Neural progenitor cell (in vitro differentiated cells): ENCODE results near the gene NOP10. TPM values are rescaled to one million over a fixed set of nuclear protein-coding genes. Genes with fewer than 3 reads are reported as not detected.

Experiments used
- DNase-seq: peaks from one replicate; pipeline ENCODE4 v3.0.0-alpha.2; 2016; ENCODE audit warnings: low spot score
- H2AFZ ChIP-seq: fragments of 200-600 bp; sonication (generic); replicated peaks from 2 replicates; pipeline ENCODE4 v1.6.1; 2016; ENCODE audit warnings: antibody characterized with exemption
- H3F3A ChIP-seq: fragments of 200-600 bp; sonication (generic); 2 replicates; pipeline ENCODE4 v1.6.1; 2016; ENCODE audit warnings: antibody characterized with exemption, low read depth
- H3K27ac ChIP-seq: fragments of 200-600 bp; sonication (generic); 2 replicates; pipeline ENCODE4 v1.5.1; 2016; ENCODE audit warnings: mild to moderate bottlenecking
- H3K27me3 ChIP-seq: fragments of 200-600 bp; sonication (generic); 2 replicates; pipeline ENCODE4 v1.6.1; 2016; ENCODE audit warnings: mild to moderate bottlenecking, moderate library complexity
- H3K36me3 ChIP-seq: fragments of 200-600 bp; sonication (generic); 2 replicates; pipeline ENCODE4 v1.5.1; 2016
- H3K4me1 ChIP-seq: fragments of 200-600 bp; sonication (generic); 2 replicates; pipeline ENCODE4 v1.6.1; 2016; ENCODE audit warnings: mixed run types
- H3K4me2 ChIP-seq: fragments of 200-600 bp; sonication (generic); 2 replicates; pipeline ENCODE4 v1.6.1; 2016
- H3K4me3 ChIP-seq: fragments of 200-600 bp; sonication (generic); 2 replicates; pipeline ENCODE4 v1.5.1; 2016
- H3K79me2 ChIP-seq: fragments of 200-600 bp; sonication (generic); 2 replicates; pipeline ENCODE4 v1.6.1; 2016; ENCODE audit warnings: low read depth
- H3K9ac ChIP-seq: fragments of 200-600 bp; sonication (generic); 2 replicates; pipeline ENCODE4 v1.6.1; 2016
- H3K9me3 ChIP-seq: fragments of 200-600 bp; sonication (generic); 2 replicates; pipeline ENCODE4 v1.5.1; 2016; ENCODE audit warnings: low read depth
- H4K20me1 ChIP-seq: fragments of 200-600 bp; sonication (generic); 2 replicates; pipeline ENCODE4 v1.6.1; 2016; ENCODE audit warnings: low read depth
- H3K27ac Mint-ChIP-seq: 3 replicates; pipeline ENCODE4 v1.8.0; 2021; ENCODE audit warnings: mixed read lengths
- H3K27me3 Mint-ChIP-seq: 2 replicates; pipeline ENCODE4 v1.8.0; 2022; ENCODE audit warnings: low read depth, mild to moderate bottlenecking, inconsistent platforms, moderate library complexity, mixed read lengths; ENCODE audit not compliant: insufficient read depth
- H3K36me3 Mint-ChIP-seq: 3 replicates; pipeline ENCODE4 v1.8.0; 2021; ENCODE audit warnings: mixed read lengths
- H3K4me1 Mint-ChIP-seq: 3 replicates; pipeline ENCODE4 v1.8.0; 2021; ENCODE audit warnings: mixed read lengths
- H3K4me3 Mint-ChIP-seq: 3 replicates; pipeline ENCODE4 v1.8.0; 2021; ENCODE audit warnings: mild to moderate bottlenecking, moderate library complexity, mixed read lengths
- H3K9me3 Mint-ChIP-seq: 3 replicates; pipeline ENCODE4 v1.8.0; 2020; ENCODE audit warnings: mixed read lengths
- EZH2 ChIP-seq: fragments of 200-600 bp; sonication (generic); IDR thresholded peaks from 2 replicates; pipeline ENCODE4 v1.6.1; 2017; ENCODE audit warnings: antibody characterized with exemption, mild to moderate bottlenecking, moderate library complexity
- EZH2phosphoT487 ChIP-seq: fragments of 200-600 bp; sonication (generic); IDR thresholded peaks from 2 replicates; pipeline ENCODE4 v1.6.1; 2017; ENCODE audit warnings: antibody characterized with exemption
- total RNA-seq: library from RNA; depleted of rRNA; stranded (reverse); fragments of >200 nt; gene quantifications from 2 replicates; pipeline ENCODE4 v1.2.3, GENCODE V29; 2015; ENCODE audit warnings: low replicate concordance
- TF ChIP-seq, protein P1 (sequence below): fragments of 200-600 bp; sonication (generic); IDR thresholded peaks from 2 replicates; pipeline ENCODE4 v1.5.1; 2017; ENCODE audit warnings: antibody characterized with exemption, mild to moderate bottlenecking

Gene NOP10
- total RNA-seq, 1 donor from 2014 or later = 123 TPM

DNA sequence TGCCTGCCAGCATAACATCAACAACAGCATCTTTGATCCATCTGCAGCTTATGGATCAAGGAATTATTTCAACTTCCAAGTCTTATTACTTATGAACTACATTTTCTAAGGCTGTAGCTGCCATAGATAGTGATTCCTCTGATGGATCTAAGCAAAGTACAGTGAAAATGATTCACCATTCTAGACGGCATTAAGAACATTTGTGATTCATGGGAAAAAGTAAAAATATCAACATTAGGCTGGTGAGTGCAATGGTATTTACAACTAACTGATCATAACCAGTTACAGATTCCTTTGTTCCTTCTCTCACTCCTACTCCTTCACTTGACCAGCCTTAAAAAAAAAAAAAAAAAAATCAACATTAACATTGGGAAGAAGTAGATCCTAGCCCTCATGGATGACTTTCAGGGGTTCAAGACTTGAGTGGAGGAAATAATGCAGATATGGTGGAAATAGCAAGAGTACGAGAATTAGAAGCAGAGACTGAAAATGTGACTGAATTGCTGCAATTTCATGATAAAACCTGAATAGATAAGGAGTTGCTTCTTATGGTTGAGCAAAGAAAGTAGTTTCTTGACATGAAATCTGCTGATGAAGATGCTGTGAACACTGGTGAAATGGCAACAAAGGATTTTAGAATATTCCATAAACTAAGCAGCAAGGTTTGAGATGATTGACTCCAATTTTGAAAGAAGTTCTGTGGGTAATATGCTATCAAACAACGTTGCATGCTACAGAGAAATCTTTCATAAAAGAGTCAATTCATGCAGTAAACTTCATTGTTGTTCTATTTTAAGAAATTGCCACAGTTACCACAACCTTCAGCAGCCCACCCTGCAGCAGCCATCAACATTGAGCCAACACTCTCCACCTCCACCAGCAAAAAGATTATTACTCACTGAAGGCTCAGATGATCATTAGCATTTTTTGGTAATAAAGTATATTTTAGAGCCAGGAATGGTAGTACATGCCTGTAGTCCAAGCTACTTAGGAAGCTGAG lies 28.1 kb downstream of the NOP10 start:
- DNase-seq = no peak
- H3K27me3 ChIP-seq = no peaks in the 10 kb centered on the region

DNA sequence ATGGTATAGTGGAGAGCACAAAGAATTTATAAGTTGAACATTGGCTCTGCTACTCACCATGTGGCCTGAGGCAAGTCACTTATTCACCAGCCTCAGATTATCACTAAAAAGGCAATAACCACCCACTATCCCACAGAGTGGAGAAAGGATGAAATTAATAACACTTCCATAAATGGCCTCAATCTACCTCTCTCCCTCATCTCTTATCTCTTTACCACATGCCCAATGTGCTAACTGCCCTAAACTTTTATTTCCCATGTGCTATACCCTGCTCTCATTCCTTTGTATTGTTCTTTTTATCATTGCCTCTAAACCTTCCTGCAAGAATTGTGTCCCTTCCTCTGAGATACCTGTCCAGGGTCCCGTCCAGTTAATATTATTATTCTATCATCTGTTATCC lies 31.4 kb downstream of the NOP10 start:
- H3K36me3 Mint-ChIP-seq = no peaks in the 10 kb centered on the region
- H3K27ac Mint-ChIP-seq = no peak overlapping the region
- TF ChIP-seq, protein P1, sequence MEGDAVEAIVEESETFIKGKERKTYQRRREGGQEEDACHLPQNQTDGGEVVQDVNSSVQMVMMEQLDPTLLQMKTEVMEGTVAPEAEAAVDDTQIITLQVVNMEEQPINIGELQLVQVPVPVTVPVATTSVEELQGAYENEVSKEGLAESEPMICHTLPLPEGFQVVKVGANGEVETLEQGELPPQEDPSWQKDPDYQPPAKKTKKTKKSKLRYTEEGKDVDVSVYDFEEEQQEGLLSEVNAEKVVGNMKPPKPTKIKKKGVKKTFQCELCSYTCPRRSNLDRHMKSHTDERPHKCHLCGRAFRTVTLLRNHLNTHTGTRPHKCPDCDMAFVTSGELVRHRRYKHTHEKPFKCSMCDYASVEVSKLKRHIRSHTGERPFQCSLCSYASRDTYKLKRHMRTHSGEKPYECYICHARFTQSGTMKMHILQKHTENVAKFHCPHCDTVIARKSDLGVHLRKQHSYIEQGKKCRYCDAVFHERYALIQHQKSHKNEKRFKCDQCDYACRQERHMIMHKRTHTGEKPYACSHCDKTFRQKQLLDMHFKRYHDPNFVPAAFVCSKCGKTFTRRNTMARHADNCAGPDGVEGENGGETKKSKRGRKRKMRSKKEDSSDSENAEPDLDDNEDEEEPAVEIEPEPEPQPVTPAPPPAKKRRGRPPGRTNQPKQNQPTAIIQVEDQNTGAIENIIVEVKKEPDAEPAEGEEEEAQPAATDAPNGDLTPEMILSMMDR = no peak
- TF ChIP-seq EZH2 = no peak
- TF ChIP-seq EZH2phosphoT487 = no peak
- H3K36me3 ChIP-seq = no peaks in the 10 kb centered on the region
- no peaks in the 10 kb centered on the region for H3K27me3 Mint-ChIP-seq
- no peaks in the 10 kb centered on the region for H3F3A ChIP-seq
- no peaks in the 10 kb centered on the region for H3K79me2 ChIP-seq
- no peaks in the 10 kb centered on the region for H3K27me3 ChIP-seq
- H3K9me3 ChIP-seq = no peaks in the 10 kb centered on the region
- H3K4me1 ChIP-seq = no peaks in the 10 kb centered on the region
- H3K9ac ChIP-seq = no peak overlapping the region
- no peak overlapping the region for H3K27ac ChIP-seq
- no peaks in the 10 kb centered on the region for H4K20me1 ChIP-seq
- H3K9me3 Mint-ChIP-seq = no peaks in the 10 kb centered on the region
- H3K4me3 ChIP-seq = no peak overlapping the region
- H3K4me3 Mint-ChIP-seq = no peak overlapping the region
- no peak for DNase-seq
- H3K4me2 ChIP-seq = no peak overlapping the region
- no peaks in the 10 kb centered on the region for H3K4me1 Mint-ChIP-seq
- no peak overlapping the region for H2AFZ ChIP-seq

More for the DNA sequence above, 28.1 kb downstream of the NOP10 start:
- H3K9me3 ChIP-seq = no peaks in the 10 kb centered on the region
- H3K4me1 ChIP-seq = peaks cover 12% of the 10 kb centered on the region
- Mint-ChIP-seq H3K4me1 (peaks cover 9% of the 10 kb centered on the region), H3K9me3 (no peaks in the 10 kb centered on the region), H3K4me3 (no peak overlapping the region), H3K27ac (no peak overlapping the region), H3K27me3 (no peaks in the 10 kb centered on the region), H3K36me3 (no peaks in the 10 kb centered on the region)
- H3K9ac ChIP-seq = no peak overlapping the region
- H4K20me1 ChIP-seq = no peaks in the 10 kb centered on the region
- H3K36me3 ChIP-seq = no peaks in the 10 kb centered on the region
- H3K27ac ChIP-seq = no peak overlapping the region
- TF ChIP-seq, protein P1 = no peak
- no peak for TF ChIP-seq EZH2phosphoT487
- TF ChIP-seq EZH2 = no peak
- H3K4me3 ChIP-seq = no peak overlapping the region
- no peak overlapping the region for H3K4me2 ChIP-seq
- no peak overlapping the region for H2AFZ ChIP-seq
- H3K79me2 ChIP-seq = no peaks in the 10 kb centered on the region
- H3F3A ChIP-seq = no peaks in the 10 kb centered on the region

DNA sequence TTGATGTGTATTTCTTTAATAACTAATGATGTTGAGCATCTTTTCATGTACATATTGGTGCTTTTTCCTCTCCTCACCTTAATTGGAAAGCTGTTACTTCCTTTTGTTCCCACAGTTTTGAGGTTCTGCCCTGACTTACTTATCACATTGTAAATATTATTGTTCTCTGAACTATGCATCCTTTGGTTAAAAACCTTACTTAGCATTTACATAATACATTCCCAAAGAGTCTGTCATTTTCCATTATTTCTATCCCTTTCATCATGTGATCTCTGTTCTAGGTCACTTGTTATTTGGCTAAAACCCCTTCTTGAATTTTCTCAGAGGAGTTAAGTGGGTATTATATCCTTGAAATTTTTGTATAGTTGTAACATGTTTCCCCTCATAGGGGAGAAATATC lies 38.3 kb downstream of the NOP10 start:
- H3K27me3 ChIP-seq = no peaks in the 10 kb centered on the region
- H3F3A ChIP-seq = no peaks in the 10 kb centered on the region
- H4K20me1 ChIP-seq = no peaks in the 10 kb centered on the region
- H3K4me3 ChIP-seq = no peak overlapping the region
- H2AFZ ChIP-seq = no peak overlapping the region
- H3K4me2 ChIP-seq = no peak overlapping the region
- H3K36me3 ChIP-seq = no peaks in the 10 kb centered on the region
- Mint-ChIP-seq H3K27ac (no peak overlapping the region), H3K4me1 (no peaks in the 10 kb centered on the region), H3K9me3 (no peaks in the 10 kb centered on the region), H3K4me3 (no peak overlapping the region), H3K27me3 (no peaks in the 10 kb centered on the region), H3K36me3 (no peaks in the 10 kb centered on the region)
- H3K79me2 ChIP-seq = no peaks in the 10 kb centered on the region
- no peaks in the 10 kb centered on the region for H3K4me1 ChIP-seq
- H3K27ac ChIP-seq = no peak overlapping the region
- TF ChIP-seq EZH2 = no peak
- TF ChIP-seq, protein P1 = no peak
- TF ChIP-seq EZH2phosphoT487 = no peak
- H3K9me3 ChIP-seq = no peaks in the 10 kb centered on the region
- H3K9ac ChIP-seq = no peak overlapping the region
- DNase-seq = no peak
